ENCODE results near the gene NHSL2. TPM values are rescaled to one million over a fixed set of nuclear protein-coding genes. Genes with fewer than 3 reads are reported as not detected.

Gene NHSL2
- total and polyA plus RNA-seq, 10 donors, result 0.24 to 20.8 (median 10.1) TPM

GRCh38 chrX:72009731-72010130 is 99.1 kb downstream of the NHSL2 start:
- Histone ChIP-seq H3K27me3 (replicated peaks in 1 of 7) (peaks cover 0 to 10% (median 0%) of the 10 kb centered on the region in 7 donors), H3K4me3 (no peak overlapping the region), H3K9me3 (no peaks in the 10 kb centered on the region), H3K27ac (no peak overlapping the region), H3K4me1 (no peaks in the 10 kb centered on the region), H3K36me3 (no peaks in the 10 kb centered on the region)
- intact Hi-C loops (cut with DNase I; ENCODE audit: low total_unique reads), result no loop called here
- WGBS, 5 donors, result 70 to 97% (median 84%) methylated on average over 2 of the region's 2 CpGs; no CpG with 5 or more reads in 1 of the 5 donors
- TF ChIP-seq CTCF (IDR thresholded peaks at IDR 0.05 in 8 of 11, conservative IDR thresholded peaks at IDR 0.05 in 3 of 11) (no peak), POLR2AphosphoS5 (IDR thresholded peaks at IDR 0.05) (no peak), POLR2A (IDR thresholded peaks at IDR 0.05) (no peak)
- DNase-seq, result no peak

DNA sequence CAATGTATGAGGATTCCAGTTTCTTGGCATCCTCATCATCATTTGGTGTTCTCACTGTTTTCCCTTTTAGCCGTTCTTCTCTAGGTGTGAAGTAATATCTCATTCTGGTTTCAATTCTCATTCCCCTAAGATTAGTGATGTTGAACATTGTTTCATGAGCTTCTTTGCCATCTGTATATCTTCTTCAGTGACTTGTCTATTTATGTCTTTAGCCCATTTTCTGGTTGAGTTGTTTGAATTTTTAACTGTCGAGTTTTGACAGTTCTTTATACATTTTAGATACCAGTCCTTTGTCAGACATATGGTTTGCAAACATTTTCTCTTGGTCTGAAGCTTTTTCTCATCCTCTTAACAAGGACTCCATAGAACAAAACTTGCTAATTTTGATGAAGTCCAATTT is 101.1 kb downstream of the NHSL2 start:
- H3K27me3 ChIP-seq (replicated peaks in 1 of 7), result peaks cover 0 to 15% (median 0%) of the 10 kb centered on the region in 7 donors
- no peak overlapping the region for H3K4me3 ChIP-seq
- no peak for DNase-seq
- no peaks in the 10 kb centered on the region for H3K4me1 ChIP-seq
- H3K27ac ChIP-seq, result no peak overlapping the region
- H3K36me3 ChIP-seq, result no peaks in the 10 kb centered on the region
- intact Hi-C loops (cut with DNase I; ENCODE audit: low total_unique reads), result no loop called here
- WGBS, 5 donors, result 72 to 91% (median 86%) methylated on average over 2 of the region's 2 CpGs
- TF ChIP-seq CTCF (IDR thresholded peaks at IDR 0.05 in 8 of 11, conservative IDR thresholded peaks at IDR 0.05 in 3 of 11), result no peak
- no peak for TF ChIP-seq POLR2A (IDR thresholded peaks at IDR 0.05)
- TF ChIP-seq POLR2AphosphoS5 (IDR thresholded peaks at IDR 0.05), result no peak
- H3K9me3 ChIP-seq, result no peaks in the 10 kb centered on the region

DNA sequence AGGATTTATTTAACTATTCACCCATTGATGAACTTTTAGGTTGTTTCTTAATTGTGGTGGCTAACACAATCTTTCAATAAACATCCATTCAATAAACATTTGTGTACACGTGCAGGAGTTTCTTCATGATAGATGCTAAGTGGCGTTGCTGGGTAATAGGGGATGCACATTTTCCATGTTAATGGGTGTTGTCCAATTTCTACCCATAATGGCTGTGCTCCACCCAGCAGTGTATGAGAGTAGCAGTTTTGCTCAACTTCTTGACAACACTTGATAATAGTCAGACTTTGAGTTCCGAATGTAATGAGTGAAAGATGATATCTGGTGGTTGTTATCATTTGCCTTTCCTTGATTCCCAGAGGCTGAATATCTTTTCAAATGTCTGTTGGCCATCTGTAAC is 104.7 kb downstream of the NHSL2 start:
- intact Hi-C loops (cut with DNase I; ENCODE audit: low total_unique reads), result loop anchor here (5.0 kb wide), 1 partner anchor 112 kb away; no protein-coding TSS in a partner anchor
- H3K27me3 ChIP-seq (replicated peaks in 1 of 7), result peaks cover 0 to 34% (median 6%) of the 10 kb centered on the region in 7 donors
- no peak overlapping the region for H3K4me3 ChIP-seq
- no peaks in the 10 kb centered on the region for H3K9me3 ChIP-seq
- H3K36me3 ChIP-seq, result no peaks in the 10 kb centered on the region
- WGBS, 5 donors, result 70 to 93% (median 83%) methylated on average over 3 of the region's 3 CpGs
- no peak overlapping the region for H3K27ac ChIP-seq
- no peak for DNase-seq
- TF ChIP-seq POLR2AphosphoS5 (IDR thresholded peaks at IDR 0.05) (no peak), CTCF (IDR thresholded peaks at IDR 0.05 in 8 of 11, conservative IDR thresholded peaks at IDR 0.05 in 3 of 11) (no peak), POLR2A (IDR thresholded peaks at IDR 0.05) (no peak)
- peaks cover 0 to 25% (median 8%) of the 10 kb centered on the region in 6 donors for H3K4me1 ChIP-seq

DNA sequence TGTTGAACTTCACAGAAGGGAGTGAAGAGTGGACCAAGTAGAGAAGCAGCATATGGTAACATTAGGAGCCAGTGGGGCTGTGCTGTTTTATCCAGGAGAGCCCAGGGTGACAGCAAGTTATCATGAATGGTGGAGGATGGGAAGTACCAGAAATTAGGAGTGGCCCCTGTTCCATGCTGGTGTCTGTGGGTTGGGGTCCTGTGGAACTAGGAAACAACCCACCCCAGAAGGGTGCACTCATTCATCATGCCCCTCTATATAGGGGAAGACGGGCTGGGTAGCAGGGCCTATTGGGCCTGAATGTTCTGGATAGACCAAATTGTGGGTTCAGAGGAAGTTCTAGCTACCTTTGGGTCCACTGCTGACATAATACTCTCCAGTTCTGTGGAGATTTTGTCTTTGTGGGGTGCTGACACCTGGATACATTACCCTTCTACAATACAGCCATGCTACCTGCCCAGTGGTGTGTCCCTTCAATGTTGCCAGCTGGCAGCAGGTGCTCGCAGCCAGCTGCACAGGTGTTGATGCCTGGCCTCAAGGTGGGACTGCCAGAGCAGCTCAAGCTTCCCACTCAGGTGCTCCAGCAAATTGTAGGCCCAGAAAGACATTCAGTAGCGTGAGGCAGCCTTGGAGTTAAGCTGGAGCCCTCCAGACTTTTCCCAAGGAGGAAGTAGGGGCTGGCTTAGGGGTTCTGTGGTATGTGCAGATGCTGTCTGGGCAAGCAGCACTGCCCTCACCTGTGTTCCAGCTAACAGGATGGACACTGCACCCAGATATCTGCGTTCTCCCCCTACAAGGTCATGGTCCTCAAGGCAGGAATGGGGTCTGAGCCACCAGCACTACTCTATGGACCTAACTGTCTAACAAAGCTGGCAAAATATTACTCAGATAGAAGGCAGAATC is 106.5 kb downstream of the NHSL2 start:
- TF ChIP-seq POLR2A (IDR thresholded peaks at IDR 0.05) (no peak), POLR2AphosphoS5 (IDR thresholded peaks at IDR 0.05) (no peak), CTCF (IDR thresholded peaks at IDR 0.05 in 8 of 11, conservative IDR thresholded peaks at IDR 0.05 in 3 of 11) (no peak)
- no peaks in the 10 kb centered on the region for H3K36me3 ChIP-seq
- 71 to 93% (median 87%) methylated on average over 2 to 4 of the region's 4 CpGs for WGBS, 5 donors
- H3K4me1 ChIP-seq, result peaks cover 0 to 29% (median 8%) of the 10 kb centered on the region in 6 donors
- no peaks in the 10 kb centered on the region for H3K9me3 ChIP-seq
- intact Hi-C loops (cut with DNase I; ENCODE audit: low total_unique reads), result loop anchor here (5.0 kb wide), 1 partner anchor 110 kb away; no protein-coding TSS in a partner anchor
- no peak overlapping the region for H3K4me3 ChIP-seq
- H3K27me3 ChIP-seq (replicated peaks in 1 of 7), result peaks cover 0 to 34% (median 6%) of the 10 kb centered on the region in 7 donors
- DNase-seq, result no peak
- no peak overlapping the region for H3K27ac ChIP-seq

Measured in spleen (tissue), 11 donors.